HepG2 (cell line): ENCODE results near the gene EFCAB11. TPM values are rescaled to one million over a fixed set of nuclear protein-coding genes. Genes with fewer than 3 reads are reported as not detected.
A peak's percentile ranks its signal among the peaks of the same experiment; 100 is the strongest.

ENCODE experiments used
- AGO2 ChIP-seq: fragments of 200-400 bp; formaldehyde crosslinking; optimal IDR thresholded peaks from 2 replicates; pipeline ENCODE3; 2017; ENCODE audit warnings: mild to moderate bottlenecking, low read depth, low read length, moderate library complexity
- ARHGAP35 ChIP-seq: sonication (generic); formaldehyde crosslinking; IDR thresholded peaks from 2 replicates; pipeline ENCODE4 v1.9.0; 2022; ENCODE audit warnings: mild to moderate bottlenecking, inconsistent platforms, moderate library complexity, missing genetic modification reagents, borderline replicate concordance
- CHCHD3 ChIP-seq: sonication (generic); formaldehyde crosslinking; IDR thresholded peaks from 2 replicates; pipeline ENCODE4 v1.8.0; 2022; ENCODE audit warnings: mild to moderate bottlenecking, missing genetic modification reagents, moderate library complexity
- FOXA3 ChIP-seq: IDR thresholded peaks from 2 replicates; pipeline ENCODE4 v1.6.1; 2016; ENCODE audit warnings: missing genetic modification reagents, missing compliant biosample characterization
- MED1 ChIP-seq: sonication (generic); formaldehyde crosslinking; IDR thresholded peaks from 2 replicates; pipeline ENCODE4 v1.4.0; 2020; ENCODE audit warnings: missing genetic modification reagents
- MED8 ChIP-seq: sonication (generic); formaldehyde crosslinking; IDR thresholded peaks from 2 replicates; pipeline ENCODE4 v1.8.1; 2023; ENCODE audit warnings: mild to moderate bottlenecking, missing genetic modification reagents; ENCODE audit not compliant: insufficient replicate concordance
- POLR2G ChIP-seq: fragments of 200-400 bp; formaldehyde crosslinking; IDR thresholded peaks from 2 replicates; pipeline ENCODE4 v1.6.1; 2018; ENCODE audit warnings: mild to moderate bottlenecking, low read depth, low read length, moderate library complexity
- SETDB1 ChIP-seq: sonication (generic); formaldehyde crosslinking; IDR thresholded peaks from 2 replicates; pipeline ENCODE4 v1.5.1; 2020; ENCODE audit warnings: missing genetic modification reagents, mild to moderate bottlenecking, borderline replicate concordance
- SMC3 ChIP-seq: IDR thresholded peaks from 2 replicates; pipeline ENCODE4 v1.6.1; 2011; ENCODE audit warnings: low read length, improper control_type of control experiment
- SOX13 ChIP-seq, 3 experiments: fragments of 450-650 bp in 1 of 3; sonication (generic) in 1 of 3; formaldehyde crosslinking in 1 of 3; IDR thresholded peaks in 2 of 3; conservative IDR thresholded peaks in 1 of 3; 2 replicates each; pipeline versions ENCODE4 v1.5.0 to v1.6.1; 2016 to 2020; ENCODE audit warnings: antibody characterized with exemption in 1 of 3, mild to moderate bottlenecking in 1 of 3, missing compliant biosample characterization in 1 of 3, missing genetic modification reagents in 1 of 3, moderate library complexity in 1 of 3
- SRY ChIP-seq: sonication (generic); formaldehyde crosslinking; IDR thresholded peaks from 2 replicates; pipeline ENCODE4 v1.8.0; 2022; ENCODE audit warnings: mild to moderate bottlenecking, missing genetic modification reagents
- ZMAT3 ChIP-seq: sonication (generic); formaldehyde crosslinking; conservative IDR thresholded peaks from 2 replicates; pipeline ENCODE4 v1.7.0; 2021; ENCODE audit warnings: missing genetic modification reagents
- ZNF10 ChIP-seq: sonication (generic); formaldehyde crosslinking; IDR thresholded peaks from 2 replicates; pipeline ENCODE4 v1.4.0; 2020; ENCODE audit warnings: mild to moderate bottlenecking, low read depth, missing genetic modification reagents, borderline replicate concordance
- ZNF296 ChIP-seq: sonication (generic); formaldehyde crosslinking; conservative IDR thresholded peaks from 2 replicates; pipeline ENCODE4 v1.5.0; 2020; ENCODE audit warnings: mild to moderate bottlenecking, missing genetic modification reagents
- ZNF432 ChIP-seq: sonication (generic); formaldehyde crosslinking; IDR thresholded peaks from 2 replicates; pipeline ENCODE4 v1.5.0; 2020; ENCODE audit warnings: missing genetic modification reagents, mild to moderate bottlenecking, borderline replicate concordance
- ZNF530 ChIP-seq: sonication (generic); formaldehyde crosslinking; IDR thresholded peaks from 2 replicates; pipeline ENCODE4 v1.5.0; 2020; ENCODE audit warnings: low read depth, mild to moderate bottlenecking, missing genetic modification reagents
- ZNF670 ChIP-seq: sonication (generic); formaldehyde crosslinking; IDR thresholded peaks from 2 replicates; pipeline ENCODE4 v1.8.0; 2022; ENCODE audit warnings: mild to moderate bottlenecking, missing genetic modification reagents, borderline replicate concordance
- ZNF75D ChIP-seq: sonication (generic); formaldehyde crosslinking; IDR thresholded peaks from 2 replicates; pipeline ENCODE4 v1.8.1; 2023; ENCODE audit warnings: missing genetic modification reagents, mild to moderate bottlenecking, borderline replicate concordance
- ZNF816 ChIP-seq: sonication (generic); formaldehyde crosslinking; IDR thresholded peaks from 2 replicates; pipeline ENCODE4 v1.8.0; 2022; ENCODE audit warnings: missing genetic modification reagents, mild to moderate bottlenecking, borderline replicate concordance
- polyA plus RNA-seq, 8 experiments: library from polyadenylated mRNA; depleted of rRNA in 3 of 8; stranded (reverse) in 7 of 8; unstranded in 1 of 8; fragments of >200 nt; fragmentation: Illumina TruSeq in 4 of 8; extraction: Trizol in 4 of 8; gene quantifications; 2 replicates each; pipeline versions ENCODE4 v1.2.1 to v1.2.3, GENCODE V29; 2011 to 2016; ENCODE audit warnings: low read depth in 4 of 8, missing spikeins in 1 of 8, mixed read lengths in 1 of 8; ENCODE audit not compliant: insufficient read depth in 1 of 8
- total RNA-seq, 5 experiments: library from RNA; depleted of rRNA; stranded (reverse); fragments of >200 nt; fragmentation: Illumina TruSeq; extraction: Trizol; gene quantifications; 2 replicates each; pipeline ENCODE4 v1.2.3, GENCODE V29; 2016; ENCODE audit warnings: low read depth in 1 of 5
- TF ChIP-seq, protein P1 (sequence below): sonication (generic); formaldehyde crosslinking; IDR thresholded peaks from 2 replicates; pipeline ENCODE4 v1.9.0; 2022; ENCODE audit warnings: missing genetic modification reagents, mild to moderate bottlenecking, borderline replicate concordance
- TF ChIP-seq, protein P2 (sequence below): sonication (generic); formaldehyde crosslinking; IDR thresholded peaks from 2 replicates; pipeline ENCODE4 v1.5.0; 2020; ENCODE audit warnings: mild to moderate bottlenecking, missing genetic modification reagents
- TF ChIP-seq, protein P3 (sequence below): sonication (generic); formaldehyde crosslinking; IDR thresholded peaks from 2 replicates; pipeline ENCODE4 v1.5.0; 2020; ENCODE audit warnings: missing genetic modification reagents
- TF ChIP-seq, protein P4 (sequence below): IDR thresholded peaks from 2 replicates; pipeline ENCODE4 v1.6.1; 2018; ENCODE audit warnings: missing genetic modification reagents, mild to moderate bottlenecking, missing compliant biosample characterization

Gene EFCAB11
- total and polyA plus RNA-seq, 2 of the 13 experiments (the other 11 are each of a cell fraction or from before 2014, with no cell fraction given): 8.2 to 31.5 TPM

DNA sequence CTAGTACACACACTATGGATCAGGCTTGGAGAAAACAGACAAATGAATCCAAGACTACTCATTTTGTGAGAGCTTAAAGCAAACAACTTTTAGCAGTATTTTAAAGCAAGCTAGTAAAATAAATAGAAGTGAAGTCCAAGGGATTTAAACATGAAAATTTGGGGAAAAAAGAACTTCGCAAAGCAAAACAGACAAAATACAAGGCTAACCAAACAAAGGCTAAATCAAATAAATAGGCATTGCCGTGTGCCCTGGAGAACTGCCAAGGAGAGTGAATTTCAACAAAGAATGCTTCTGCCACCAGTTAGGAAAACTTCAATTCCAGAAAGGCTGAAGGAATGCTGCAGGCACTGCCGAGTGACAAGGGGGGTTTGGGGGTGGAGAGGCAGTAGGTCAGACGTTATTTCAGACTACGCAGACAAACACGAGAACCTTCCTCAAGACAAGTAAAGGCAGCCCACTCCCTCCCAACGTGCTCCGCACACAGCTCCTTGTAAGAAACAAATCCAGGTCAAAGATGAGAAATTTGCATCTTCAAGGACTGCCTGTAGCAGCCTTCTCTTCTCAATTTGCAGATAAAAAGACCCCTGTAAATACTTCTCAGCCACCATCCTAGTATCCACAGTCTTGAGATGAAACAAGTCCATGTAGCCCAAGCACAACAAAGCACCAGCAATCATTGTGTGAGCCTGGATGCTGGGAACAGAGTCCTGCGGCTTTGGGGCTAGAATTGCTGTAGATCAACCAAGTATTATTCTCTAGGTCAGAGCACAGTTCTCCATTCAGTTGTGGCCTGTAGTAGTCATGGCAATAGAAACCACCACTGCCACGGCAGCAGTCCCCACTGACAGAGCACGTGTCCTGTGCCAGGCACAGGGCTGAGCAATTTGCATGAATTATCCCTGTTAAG lies 43.3 kb downstream of the EFCAB11 start (continued):
- TF ChIP-seq, protein P1, sequence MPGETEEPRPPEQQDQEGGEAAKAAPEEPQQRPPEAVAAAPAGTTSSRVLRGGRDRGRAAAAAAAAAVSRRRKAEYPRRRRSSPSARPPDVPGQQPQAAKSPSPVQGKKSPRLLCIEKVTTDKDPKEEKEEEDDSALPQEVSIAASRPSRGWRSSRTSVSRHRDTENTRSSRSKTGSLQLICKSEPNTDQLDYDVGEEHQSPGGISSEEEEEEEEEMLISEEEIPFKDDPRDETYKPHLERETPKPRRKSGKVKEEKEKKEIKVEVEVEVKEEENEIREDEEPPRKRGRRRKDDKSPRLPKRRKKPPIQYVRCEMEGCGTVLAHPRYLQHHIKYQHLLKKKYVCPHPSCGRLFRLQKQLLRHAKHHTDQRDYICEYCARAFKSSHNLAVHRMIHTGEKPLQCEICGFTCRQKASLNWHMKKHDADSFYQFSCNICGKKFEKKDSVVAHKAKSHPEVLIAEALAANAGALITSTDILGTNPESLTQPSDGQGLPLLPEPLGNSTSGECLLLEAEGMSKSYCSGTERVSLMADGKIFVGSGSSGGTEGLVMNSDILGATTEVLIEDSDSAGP (CRISPR knock-in tag): 0 out of 2 replicates have a peak, but pooled peaks have one; percentile 28
- no peak for TF ChIP-seq POLR2G
- TF ChIP-seq ZNF432: no peak
- TF ChIP-seq SMC3: no peak
- TF ChIP-seq AGO2: no peak
- TF ChIP-seq ZMAT3 (CRISPR knock-in tag): no peak
- no peak for TF ChIP-seq SRY (CRISPR knock-in tag)
- no peak for TF ChIP-seq ZNF670 (CRISPR knock-in tag)
- peak; percentile 61; the same call in 1 of the 2 replicates for TF ChIP-seq SOX13 (IDR thresholded peaks at IDR 0.05)
- peak in 1 of 2 experiments; percentile 85; a peak in 2 of 4 replicates for TF ChIP-seq SOX13 (CRISPR knock-in tag; conservative IDR thresholded peaks at IDR 0.05 in 1 of 2, IDR thresholded peaks at IDR 0.05 in 1 of 2)
- peak; percentile 86 for TF ChIP-seq MED1
- TF ChIP-seq ZNF75D (CRISPR knock-in tag): no peak
- TF ChIP-seq ZNF296 (CRISPR knock-in tag): no peak
- 0 out of 2 replicates have a peak, but pooled peaks have one; percentile 29 for TF ChIP-seq CHCHD3 (CRISPR knock-in tag)
- peak; percentile 77 for TF ChIP-seq FOXA3 (CRISPR knock-in tag)
- TF ChIP-seq SETDB1 (CRISPR knock-in tag): no peak
- no peak for TF ChIP-seq MED8
- no peak for TF ChIP-seq ZNF530
- no peak for TF ChIP-seq ZNF10 (CRISPR knock-in tag)
- TF ChIP-seq, protein P2, sequence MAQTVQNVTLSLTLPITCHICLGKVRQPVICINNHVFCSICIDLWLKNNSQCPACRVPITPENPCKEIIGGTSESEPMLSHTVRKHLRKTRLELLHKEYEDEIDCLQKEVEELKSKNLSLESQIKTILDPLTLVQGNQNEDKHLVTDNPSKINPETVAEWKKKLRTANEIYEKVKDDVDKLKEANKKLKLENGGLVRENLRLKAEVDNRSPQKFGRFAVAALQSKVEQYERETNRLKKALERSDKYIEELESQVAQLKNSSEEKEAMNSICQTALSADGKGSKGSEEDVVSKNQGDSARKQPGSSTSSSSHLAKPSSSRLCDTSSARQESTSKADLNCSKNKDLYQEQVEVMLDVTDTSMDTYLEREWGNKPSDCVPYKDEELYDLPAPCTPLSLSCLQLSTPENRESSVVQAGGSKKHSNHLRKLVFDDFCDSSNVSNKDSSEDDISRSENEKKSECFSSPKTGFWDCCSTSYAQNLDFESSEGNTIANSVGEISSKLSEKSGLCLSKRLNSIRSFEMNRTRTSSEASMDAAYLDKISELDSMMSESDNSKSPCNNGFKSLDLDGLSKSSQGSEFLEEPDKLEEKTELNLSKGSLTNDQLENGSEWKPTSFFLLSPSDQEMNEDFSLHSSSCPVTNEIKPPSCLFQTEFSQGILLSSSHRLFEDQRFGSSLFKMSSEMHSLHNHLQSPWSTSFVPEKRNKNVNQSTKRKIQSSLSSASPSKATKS (CRISPR knock-in tag): no peak
- TF ChIP-seq, protein P3, sequence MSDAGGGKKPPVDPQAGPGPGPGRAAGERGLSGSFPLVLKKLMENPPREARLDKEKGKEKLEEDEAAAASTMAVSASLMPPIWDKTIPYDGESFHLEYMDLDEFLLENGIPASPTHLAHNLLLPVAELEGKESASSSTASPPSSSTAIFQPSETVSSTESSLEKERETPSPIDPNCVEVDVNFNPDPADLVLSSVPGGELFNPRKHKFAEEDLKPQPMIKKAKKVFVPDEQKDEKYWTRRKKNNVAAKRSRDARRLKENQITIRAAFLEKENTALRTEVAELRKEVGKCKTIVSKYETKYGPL (CRISPR knock-in tag): no peak
- TF ChIP-seq, protein P4, sequence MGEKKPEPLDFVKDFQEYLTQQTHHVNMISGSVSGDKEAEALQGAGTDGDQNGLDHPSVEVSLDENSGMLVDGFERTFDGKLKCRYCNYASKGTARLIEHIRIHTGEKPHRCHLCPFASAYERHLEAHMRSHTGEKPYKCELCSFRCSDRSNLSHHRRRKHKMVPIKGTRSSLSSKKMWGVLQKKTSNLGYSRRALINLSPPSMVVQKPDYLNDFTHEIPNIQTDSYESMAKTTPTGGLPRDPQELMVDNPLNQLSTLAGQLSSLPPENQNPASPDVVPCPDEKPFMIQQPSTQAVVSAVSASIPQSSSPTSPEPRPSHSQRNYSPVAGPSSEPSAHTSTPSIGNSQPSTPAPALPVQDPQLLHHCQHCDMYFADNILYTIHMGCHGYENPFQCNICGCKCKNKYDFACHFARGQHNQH (CRISPR knock-in tag): no peak; the same call in 1 of the 2 replicates
- no peak for TF ChIP-seq ARHGAP35 (CRISPR knock-in tag)
- no peak; the same call in 1 of the 2 replicates for TF ChIP-seq ZNF816 (CRISPR knock-in tag)
